ENCODE results near the gene RFX8. TPM values are rescaled to one million over a fixed set of nuclear protein-coding genes. Genes with fewer than 3 reads are reported as not detected.
"Not testable (repeated sequence)": the region's sequence is repeated elsewhere in the genome, so short reads cannot be mapped to it uniquely, and the experiment has no call there.

RFX8 gene
- total RNA-seq, 2 donors from 2014 or later: not detected

DNA sequence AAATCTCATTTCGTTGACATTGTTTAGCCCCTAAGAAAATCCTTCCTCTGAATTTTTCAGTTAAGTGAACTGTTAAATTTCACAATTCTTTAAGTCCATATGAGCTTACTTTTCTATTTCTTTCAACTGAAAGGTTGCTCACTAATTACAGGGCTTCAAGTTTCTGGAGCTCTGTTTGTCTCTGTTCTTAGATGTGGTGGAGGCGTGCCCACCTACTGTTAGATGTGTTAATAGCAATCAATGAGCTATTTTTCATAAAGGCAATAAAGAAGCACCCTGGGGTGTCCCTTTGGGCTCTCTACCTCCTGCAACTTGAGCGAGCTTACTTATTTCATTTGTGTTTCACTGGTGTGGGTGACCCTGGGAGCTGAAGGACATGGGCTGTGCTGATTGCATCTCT lies 112.6 kb downstream of the RFX8 start:
- no peak for ATAC-seq
- intact Hi-C loops (cut with DNase I): no loop called here

DNA sequence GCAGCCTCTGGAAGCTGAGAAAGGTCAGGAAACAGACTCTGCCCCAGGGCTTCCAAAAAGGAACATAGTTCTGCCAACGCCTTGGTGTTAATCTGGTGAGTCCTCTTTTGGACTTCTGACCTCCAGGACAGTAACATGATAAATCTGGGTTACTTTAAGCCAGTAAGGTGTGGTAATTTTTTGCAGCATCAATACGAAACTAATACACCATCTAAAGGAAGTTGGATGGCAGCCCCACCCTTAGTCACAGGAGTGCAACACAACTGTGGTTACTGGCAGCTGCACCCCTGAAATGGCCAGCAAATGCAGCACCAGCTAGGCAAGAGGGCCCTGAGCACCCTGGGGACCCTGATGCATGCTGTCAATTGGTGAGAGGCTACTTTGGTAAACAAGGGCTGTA lies 113.4 kb downstream of the RFX8 start:
- no peak for DNase-seq
- intact Hi-C loops (cut with DNase I): no loop called here

More for the DNA sequence above, 112.6 kb downstream of the RFX8 start:
- DNase-seq: no peak

DNA sequence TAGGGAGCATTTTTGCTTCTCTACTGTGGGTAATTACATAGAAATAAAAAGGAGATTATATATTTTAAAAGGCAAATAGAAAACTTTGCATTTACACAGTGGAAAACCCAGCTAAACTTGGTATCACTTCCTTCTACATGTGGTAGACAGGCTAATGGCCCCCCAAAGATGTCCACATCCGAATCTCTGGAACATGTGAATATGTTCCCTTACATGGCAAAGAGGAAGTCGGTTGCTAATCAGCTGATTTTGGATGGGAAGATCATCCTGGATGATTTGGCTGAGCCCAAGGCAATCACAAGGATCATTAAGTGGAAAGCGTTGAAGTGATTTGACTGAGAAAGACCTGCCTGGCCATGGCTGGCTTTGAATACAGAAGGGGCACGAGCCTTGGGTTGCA lies 113.8 kb downstream of the RFX8 start:
- intact Hi-C loops (cut with DNase I): no loop called here
- DNase-seq: no peak
- ATAC-seq: no peak

More for the DNA sequence above, 113.4 kb downstream of the RFX8 start:
- no peak for ATAC-seq

DNA sequence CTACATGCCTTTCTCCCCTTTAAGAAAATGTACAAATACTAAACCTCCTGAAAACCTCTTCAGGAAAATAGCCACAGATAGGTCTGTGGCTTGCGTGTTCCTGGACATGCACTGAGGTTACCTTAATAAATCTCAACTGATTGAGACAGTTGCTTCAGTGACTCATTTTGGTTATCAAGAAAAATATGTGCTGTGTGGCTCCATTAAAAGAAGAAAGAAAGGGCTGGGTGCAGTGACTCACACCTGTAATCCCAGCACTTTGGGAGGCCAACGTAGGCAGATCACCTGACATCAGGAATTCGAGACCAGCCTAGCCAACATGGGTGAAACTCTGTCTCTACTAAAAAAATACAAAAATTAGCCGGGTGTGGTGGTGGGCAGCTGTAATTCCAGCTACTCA lies 114.7 kb downstream of the RFX8 start:
- peak in 1 of 2 donors; percentile 77 for ATAC-seq
- DNase-seq: no peak
- intact Hi-C loops (cut with DNase I): no loop called here

DNA sequence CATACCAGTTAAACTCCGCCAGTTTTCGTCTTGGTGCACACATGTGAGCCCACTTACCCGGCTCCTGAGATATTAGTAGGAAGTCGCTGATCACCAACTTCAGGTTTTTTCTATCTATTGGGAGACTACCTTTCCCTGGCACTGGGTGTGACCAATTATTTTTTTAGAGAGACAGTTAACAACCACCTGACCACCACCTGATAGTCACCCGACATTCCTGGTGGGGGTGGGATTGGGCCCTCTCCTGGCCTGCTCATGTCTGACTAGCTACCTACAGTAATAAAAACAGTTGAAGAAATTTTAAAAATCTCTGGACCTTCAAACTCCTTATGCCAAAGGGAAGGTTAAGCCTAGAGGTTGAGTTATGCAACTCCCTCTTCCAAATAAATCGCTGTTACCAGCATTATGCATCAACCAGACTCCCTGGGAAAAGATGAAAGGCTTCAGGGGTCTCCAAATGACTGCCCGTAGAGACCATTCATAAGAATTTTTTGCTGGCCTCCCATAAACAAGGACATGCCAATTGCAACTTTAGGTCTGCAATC lies 115.4 kb downstream of the RFX8 start:
- DNase-seq (no peak), ATAC-seq (no peak)
- intact Hi-C loops (cut with DNase I): no loop called here

DNA sequence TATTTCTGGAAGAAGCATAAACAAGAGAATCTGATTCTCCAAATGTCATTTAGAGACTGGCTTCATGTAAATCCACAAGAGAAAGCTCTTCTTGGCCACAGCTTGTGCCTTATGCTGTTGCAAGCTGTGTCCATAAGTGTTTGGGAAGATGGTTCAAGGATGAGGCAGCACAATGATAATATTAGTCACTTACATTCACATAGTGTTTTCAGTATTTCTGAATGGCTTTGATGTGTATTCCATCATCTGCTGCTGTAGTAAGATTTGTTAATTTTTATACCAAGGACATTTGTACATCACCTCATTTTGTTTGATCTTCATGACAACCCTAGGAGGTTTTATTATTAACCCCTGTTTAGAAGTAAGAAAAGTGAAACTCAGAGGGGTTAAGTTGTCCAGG lies 117.5 kb downstream of the RFX8 start:
- intact Hi-C loops (cut with DNase I): no loop called here
- DNase-seq (no peak), ATAC-seq (no peak)

DNA sequence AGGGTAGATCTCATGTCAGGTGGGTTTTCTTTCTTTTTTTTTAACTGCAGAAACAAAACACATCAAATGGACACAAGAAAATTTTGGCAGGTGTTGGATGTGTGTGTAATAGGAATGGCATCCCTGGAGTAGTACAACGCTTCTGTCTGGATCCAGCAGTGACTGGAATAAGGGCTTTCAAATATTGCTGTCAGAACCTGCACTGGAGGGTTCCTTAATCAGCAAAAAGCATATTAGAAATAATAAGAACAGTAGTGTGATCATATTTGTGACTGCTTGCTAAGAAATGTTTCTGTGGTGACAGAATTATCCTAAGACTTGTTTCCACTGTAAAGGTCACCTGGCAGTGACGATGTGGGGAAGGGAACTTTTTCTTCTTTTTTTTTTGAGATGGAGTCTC lies 118.4 kb downstream of the RFX8 start:
- intact Hi-C loops (cut with DNase I): no loop called here
- peak in 1 of 2 donors; percentile 57 for ATAC-seq
- DNase-seq: no peak

DNA sequence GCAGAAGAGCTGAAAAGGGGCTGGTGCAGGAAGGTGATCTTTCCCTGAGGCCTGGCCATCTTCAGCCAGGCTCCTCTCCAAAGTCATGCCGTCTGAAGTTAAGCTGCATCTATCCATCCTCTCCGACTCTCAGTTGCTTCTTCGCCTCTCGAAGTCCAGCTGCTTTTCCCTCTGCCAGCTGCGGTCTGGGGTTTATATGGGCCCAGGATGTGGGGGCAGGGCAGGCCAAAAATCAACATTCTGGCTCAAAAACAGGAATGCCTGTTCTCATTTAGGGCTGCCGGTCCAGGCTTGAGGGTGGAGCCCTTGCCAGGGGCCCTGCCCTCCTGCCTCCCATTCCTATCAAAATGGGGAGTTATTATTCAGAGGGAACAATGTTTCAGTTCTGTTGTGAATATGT lies 118.9 kb downstream of the RFX8 start:
- ATAC-seq: no peak
- intact Hi-C loops (cut with DNase I): no loop called here
- DNase-seq: no peak

DNA sequence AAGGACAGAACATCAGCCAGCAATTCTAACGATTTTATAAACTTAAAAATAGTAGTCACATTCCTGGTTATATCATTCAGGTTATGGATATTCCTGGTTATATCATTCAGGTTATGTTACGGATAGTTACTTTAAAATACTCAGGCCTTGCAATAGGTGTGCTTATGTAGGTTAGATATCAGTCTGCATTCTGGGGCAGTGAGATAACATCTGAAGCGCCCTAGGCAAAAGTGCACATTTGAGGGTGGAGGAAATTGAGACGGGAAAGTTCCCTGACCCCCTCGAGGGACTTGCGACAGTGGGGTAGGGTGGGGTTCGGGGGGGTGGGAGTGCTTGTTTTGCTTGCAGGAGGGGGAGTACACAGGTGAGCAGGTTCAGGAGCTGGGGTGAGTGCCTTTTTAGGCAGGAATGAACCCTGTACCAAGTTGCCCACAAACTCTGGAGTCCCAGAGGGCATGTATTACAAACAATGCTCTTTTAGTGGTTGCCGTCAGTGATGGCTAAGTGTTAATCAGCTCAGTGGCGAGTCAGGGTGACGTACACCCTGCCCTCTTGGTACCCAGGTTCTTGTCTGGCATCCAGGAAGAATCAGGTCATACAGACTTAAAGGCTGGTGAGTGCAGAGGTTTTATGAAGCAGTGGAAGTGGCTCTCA lies 119.4 kb downstream of the RFX8 start:
- DNase-seq (no peak), ATAC-seq (no peak)
- intact Hi-C loops (cut with DNase I): no loop called here

DNA sequence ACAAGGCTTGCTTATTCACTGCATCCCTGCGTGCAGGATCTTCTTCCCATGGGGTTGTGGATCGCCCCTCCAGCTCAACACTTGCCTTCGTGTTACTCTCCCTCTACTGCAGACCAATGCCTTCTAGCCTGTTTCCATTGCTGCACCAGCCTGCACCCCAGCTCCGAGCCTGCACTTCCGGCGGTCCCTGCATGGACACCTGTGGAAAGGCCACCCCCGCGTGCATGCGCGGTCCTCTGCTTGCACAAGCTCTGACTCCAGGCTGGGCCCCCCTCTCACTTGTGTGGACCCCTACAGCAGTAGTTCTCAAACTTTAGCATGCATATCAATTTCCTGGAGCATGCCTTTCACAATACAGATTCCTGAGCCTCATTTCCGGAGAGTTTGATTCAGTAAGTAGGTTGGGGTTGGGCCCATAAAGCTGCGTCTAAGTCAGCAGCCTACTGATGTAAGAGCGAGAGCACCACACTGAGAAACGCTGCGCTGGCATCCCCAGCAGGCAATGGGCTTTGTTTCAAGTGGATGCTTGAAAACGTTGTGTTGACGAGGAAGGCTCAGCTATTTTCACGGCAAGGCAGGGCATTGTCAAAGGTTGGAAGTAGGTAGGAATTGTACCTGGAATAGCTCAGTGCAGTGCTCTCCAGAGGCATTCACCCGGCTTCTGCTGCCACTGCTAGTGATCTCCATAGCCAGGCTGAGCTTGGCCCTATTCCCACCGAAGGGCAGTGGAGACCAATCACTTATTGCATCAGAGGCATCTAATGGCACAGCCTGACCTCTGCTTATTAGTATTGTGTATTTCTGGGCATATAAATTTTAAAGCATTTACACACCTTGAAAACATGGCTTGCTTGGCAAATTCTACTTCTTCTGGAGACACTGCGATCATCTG lies 120.2 kb downstream of the RFX8 start:
- ATAC-seq (no peak), DNase-seq (no peak)
- intact Hi-C loops (cut with DNase I): no loop called here

DNA sequence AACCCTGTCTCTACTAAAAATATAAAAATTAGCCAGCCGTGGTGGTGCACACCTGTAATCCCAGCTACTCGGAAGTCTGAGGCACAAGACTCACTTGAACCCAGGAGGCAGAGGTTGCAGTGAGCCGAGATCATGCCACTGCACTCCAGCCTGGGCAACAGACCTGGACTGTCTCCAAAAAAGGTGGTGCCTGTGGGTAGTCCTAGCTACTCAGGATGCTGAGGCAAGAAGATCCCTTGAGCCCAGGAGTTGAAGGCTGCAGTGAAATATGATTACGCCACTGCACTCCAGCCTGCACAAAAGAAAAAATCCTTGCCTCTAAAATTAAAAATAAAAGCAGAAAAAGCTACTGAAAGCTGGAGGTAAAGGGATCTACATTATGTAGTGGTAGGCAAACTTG lies 122.3 kb downstream of the RFX8 start:
- ATAC-seq; DNase-seq; intact Hi-C loops (cut with DNase I): not testable (repeated sequence)

DNA sequence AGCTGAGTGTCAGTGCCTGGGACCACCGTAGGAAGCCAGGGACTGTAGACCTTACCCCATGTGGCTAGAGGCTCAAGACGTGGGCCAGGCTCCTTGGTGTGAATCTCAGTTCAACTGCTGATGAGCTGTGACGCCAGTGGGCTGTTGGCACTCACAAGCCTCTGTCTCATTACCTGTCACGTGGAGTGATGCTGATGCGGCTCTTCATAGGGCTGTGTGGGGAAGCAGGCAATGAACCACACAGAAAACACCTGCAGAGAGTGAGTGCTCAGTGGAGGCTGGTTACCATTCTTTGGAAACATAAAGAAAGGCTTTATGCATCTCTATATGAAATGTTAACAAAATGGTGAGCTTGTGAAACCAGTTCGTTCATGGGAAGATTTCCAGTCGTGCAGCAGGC lies 123.7 kb downstream of the RFX8 start:
- no peak for ATAC-seq
- intact Hi-C loops (cut with DNase I): no loop called here
- DNase-seq: no peak

DNA sequence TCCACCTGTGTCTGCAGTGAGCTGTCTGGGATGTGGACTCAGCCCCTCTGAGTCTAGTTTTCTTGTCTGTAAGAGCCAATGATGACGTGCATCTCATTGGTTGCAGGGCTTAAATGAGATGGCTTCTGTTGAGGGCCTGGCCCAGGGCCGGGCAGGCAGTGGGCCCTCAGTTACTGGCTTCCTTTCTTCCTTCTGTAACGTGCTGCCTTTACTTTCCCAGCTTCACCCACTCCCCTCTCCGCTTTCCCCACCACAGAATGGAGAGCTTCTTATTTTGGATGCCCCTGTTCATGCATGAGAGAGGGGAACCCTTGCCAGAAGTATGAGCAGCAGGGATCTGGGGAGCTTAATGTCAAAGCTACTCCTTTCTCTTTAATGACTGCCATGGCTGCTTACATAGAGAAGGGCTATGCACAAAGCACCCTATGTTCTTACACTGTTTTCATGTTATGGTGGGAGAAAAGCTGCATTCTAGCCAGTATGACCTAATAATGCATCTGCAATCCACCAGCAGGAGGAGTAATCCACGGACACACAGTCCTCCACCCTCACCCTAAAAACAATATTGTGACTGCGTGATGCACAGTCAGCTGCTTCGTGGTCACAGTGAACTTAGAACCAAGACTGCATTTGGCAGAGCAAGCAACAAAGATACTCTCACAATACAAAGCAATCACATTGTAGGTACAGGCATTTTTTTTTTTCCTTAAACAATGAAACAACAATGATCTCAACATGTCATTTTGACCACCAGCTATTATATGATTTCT lies 124.8 kb downstream of the RFX8 start:
- no peak for DNase-seq
- peak in 1 of 2 donors; percentile 19 for ATAC-seq
- intact Hi-C loops (cut with DNase I): no loop called here

DNA sequence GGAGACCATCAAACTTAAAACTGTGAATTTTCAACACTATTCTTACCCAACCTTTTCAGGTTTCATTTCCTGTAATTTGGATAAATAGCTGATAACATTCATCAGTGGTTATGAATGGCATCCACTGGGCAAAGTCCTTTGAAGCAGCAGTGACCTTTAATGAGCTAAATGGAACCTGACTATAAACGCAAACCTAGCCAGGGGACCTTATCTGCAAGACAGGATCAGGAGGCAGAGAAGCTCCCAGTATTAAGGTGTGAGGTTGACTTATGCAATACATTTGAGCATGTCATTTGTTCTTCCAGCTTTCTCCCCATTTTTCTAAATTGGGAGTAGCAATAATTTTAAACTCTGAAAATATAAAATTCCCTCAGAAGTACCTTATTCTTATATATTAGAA lies 126.0 kb downstream of the RFX8 start:
- DNase-seq (no peak), ATAC-seq (no peak)
- intact Hi-C loops (cut with DNase I): no loop called here

Other genes starting within 250 kb of the RFX8 start
- 10 to 100 TPM; 29.8 to 34.0 TPM for gene CNOT11, start 222.2 kb downstream of the RFX8 start, total RNA-seq
- 10 to 100 TPM; 22.3 to 38.0 TPM for gene RNF149, start 166.4 kb downstream of the RFX8 start, total RNA-seq
- not detected for gene CREG2, start 87.6 kb downstream of the RFX8 start, total RNA-seq
- gene MAP4K4, start 222.6 kb upstream of the RFX8 start, total RNA-seq: 10 to 100 TPM; 59.5 to 74.6 TPM